ENCODE data around the gene ATP10B. TPM values are rescaled to one million over a fixed set of nuclear protein-coding genes. Genes with fewer than 3 reads are reported as not detected.

ATP10B gene
- total and polyA plus RNA-seq, 10 of the 15 experiments (the other 5 are each of a cell fraction or from before 2014, with no cell fraction given), result not detected

GRCh38 chr5:160618286-160618685 lies 233.7 kb downstream of the ATP10B start (continued):
- TF ChIP-seq ETV6 (conservative IDR thresholded peaks at IDR 0.05 in 1 of 2, IDR thresholded peaks at IDR 0.05 in 1 of 2; ENCODE audit: borderline replicate concordance in 1 of 2, low read depth in 1 of 2) (no peak), USF2 (IDR thresholded peaks at IDR 0.05; ENCODE audit: borderline replicate concordance, low read depth, low read length) (no peak), NR2F1 (conservative IDR thresholded peaks at IDR 0.05) (no peak)

- TF ChIP-seq SMARCA5 (IDR thresholded peaks at IDR 0.05) (no peak), REST (IDR thresholded peaks at IDR 0.05; ENCODE audit: low read depth, low read length) (peak; percentile 62; the same call in 1 of the 2 replicates)
- no peak overlapping the region for H3K4me3 ChIP-seq
- H4K20me1 ChIP-seq (ENCODE audit: control insufficient read depth, insufficient read depth), result no peaks in the 10 kb centered on the region
- no peak overlapping the region for H3K9ac ChIP-seq (ENCODE audit: control insufficient read depth, insufficient read depth, low read length)
- DNase-seq (ENCODE audit: low read depth, low spot score) (no peak), FAIRE-seq (no peak), ATAC-seq (no peak)
- intact Hi-C loops (cut with micrococcal nuclease; ENCODE audit: unreplicated experiment) (no loop called here), in situ Hi-C loops (cut with MboI) (no loop called here)
- H3K9me3 ChIP-seq (replicated peaks; ENCODE audit: control insufficient read depth, insufficient read depth, low read length), result no peaks in the 10 kb centered on the region
- ChIA-PET RAD21 (ENCODE audit: unreplicated experiment) (no interaction called here), POLR2A (interaction anchor here (0.6 kb wide), 1 partner anchor 820 kb away, joined by 4 read pairs; no protein-coding TSS in a partner anchor), CTCF (interaction anchor here (1.1 to 1.3 kb wide), 2 partner anchors 109 to 178 kb away, joined by 3 to 5 read pairs; no protein-coding TSS in a partner anchor), SMC1A (ENCODE audit: uncharacterized antibody, unreplicated experiment) (interaction anchor here (0.9 to 1.6 kb wide), 4 partner anchors 12 to 178 kb away, joined by 3 to 11 read pairs (median 4); no protein-coding TSS in a partner anchor)
- no peaks in the 10 kb centered on the region; a peak in 1 of 4 replicates for H3K27me3 ChIP-seq (replicated peaks in 1 of 2; ENCODE audit: control insufficient read depth in 2 of 2, insufficient read depth in 2 of 2, low read length in 1 of 2)
- H3K36me3 ChIP-seq (ENCODE audit: control insufficient read depth in 2 of 2, insufficient read depth in 2 of 2, low read length in 1 of 2), result no peaks in the 10 kb centered on the region
- no peak overlapping the region for H2AFZ ChIP-seq (ENCODE audit: control insufficient read depth, low read depth, low read length)
- no peak overlapping the region for H3K4me2 ChIP-seq (ENCODE audit: control insufficient read depth, insufficient read depth)
- no peak overlapping the region for H3K27ac ChIP-seq (ENCODE audit: control insufficient read depth, insufficient read depth)
- WGBS (ENCODE audit: insufficient coverage, insufficient replicate concordance, low lambda C conversion rate, missing lambda C conversion rate), result 21% methylated on average over 4 of the region's 4 CpGs
- no peaks in the 10 kb centered on the region for H3K79me2 ChIP-seq (ENCODE audit: control insufficient read depth, insufficient read depth, low read length)
- no TSS peak for BruUV-seq (replicated peaks)
- H3K4me1 ChIP-seq (ENCODE audit: control insufficient read depth, insufficient read depth, low read length), result no peaks in the 10 kb centered on the region
Measured at GRCh38 chr5:160616712-160617497, 235.1 kb downstream of the ATP10B start.

All from GM12878 (cell line).